ENCODE data around the gene TMEM107.

DNA sequence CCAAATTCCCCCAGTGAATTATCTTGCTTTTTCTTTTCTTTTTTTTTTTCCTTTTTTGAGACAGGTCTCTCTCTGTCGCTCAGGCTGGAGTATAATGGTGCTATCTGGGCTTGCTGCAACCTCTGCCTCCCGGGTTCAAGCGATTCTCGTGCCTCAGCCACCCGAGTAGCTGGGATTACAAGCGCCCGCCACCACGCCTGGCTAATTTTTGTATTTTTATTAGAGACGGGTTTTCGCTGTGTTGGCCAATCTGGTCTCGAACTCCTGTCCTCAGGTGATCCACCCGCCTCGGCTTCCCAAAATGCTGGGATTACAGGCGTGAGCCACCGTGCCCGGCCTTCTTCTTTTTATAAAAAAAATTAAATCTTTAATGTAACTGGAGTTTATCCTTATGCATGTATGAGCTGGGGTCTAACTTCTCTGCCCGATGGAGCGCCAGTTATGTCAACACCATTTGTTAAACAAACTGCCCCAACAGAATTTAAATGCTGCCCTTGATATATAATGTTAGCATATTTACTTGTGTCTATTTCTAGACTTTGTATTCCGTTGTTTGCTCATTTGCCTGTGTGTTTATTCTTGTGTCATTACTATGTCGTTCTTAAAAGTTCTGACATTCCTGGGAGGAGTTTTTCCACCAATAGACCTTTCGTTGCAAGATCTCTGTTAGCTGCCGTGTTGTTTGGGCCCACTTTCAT, 34.7 kb upstream of the TMEM107 start:
- TF ChIP-seq, protein P1, sequence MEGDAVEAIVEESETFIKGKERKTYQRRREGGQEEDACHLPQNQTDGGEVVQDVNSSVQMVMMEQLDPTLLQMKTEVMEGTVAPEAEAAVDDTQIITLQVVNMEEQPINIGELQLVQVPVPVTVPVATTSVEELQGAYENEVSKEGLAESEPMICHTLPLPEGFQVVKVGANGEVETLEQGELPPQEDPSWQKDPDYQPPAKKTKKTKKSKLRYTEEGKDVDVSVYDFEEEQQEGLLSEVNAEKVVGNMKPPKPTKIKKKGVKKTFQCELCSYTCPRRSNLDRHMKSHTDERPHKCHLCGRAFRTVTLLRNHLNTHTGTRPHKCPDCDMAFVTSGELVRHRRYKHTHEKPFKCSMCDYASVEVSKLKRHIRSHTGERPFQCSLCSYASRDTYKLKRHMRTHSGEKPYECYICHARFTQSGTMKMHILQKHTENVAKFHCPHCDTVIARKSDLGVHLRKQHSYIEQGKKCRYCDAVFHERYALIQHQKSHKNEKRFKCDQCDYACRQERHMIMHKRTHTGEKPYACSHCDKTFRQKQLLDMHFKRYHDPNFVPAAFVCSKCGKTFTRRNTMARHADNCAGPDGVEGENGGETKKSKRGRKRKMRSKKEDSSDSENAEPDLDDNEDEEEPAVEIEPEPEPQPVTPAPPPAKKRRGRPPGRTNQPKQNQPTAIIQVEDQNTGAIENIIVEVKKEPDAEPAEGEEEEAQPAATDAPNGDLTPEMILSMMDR (IDR thresholded peaks at IDR 0.05; ENCODE audit: low read length): no peak
- TF ChIP-seq EZH2 (optimal IDR thresholded peaks at IDR 0.05; ENCODE audit: low read depth, low read length) (no peak), EZH2phosphoT487 (IDR thresholded peaks at IDR 0.05; ENCODE audit: low read length) (no peak)

All from MM.1S (cell line).